HL-60 (cell line): Measurements from ENCODE around the gene NRXN3.

Experiments
- CTCF ChIP-seq: IDR thresholded peaks from one replicate; pipeline ENCODE4 v1.5.1; 2011; ENCODE audit warnings: low read length, control low read depth, inconsistent platforms; ENCODE audit not compliant: insufficient read depth
- GABPA ChIP-seq: IDR thresholded peaks from 2 replicates; pipeline ENCODE4 v1.6.1; 2012; ENCODE audit warnings: low read depth
- POLR2AphosphoS5 ChIP-seq: IDR thresholded peaks from 2 replicates; pipeline ENCODE4 v1.6.1; 2012; ENCODE audit warnings: low read depth
- REST ChIP-seq: IDR thresholded peaks from 2 replicates; pipeline ENCODE4 v1.6.1; 2012; ENCODE audit warnings: low read depth; ENCODE audit not compliant: insufficient replicate concordance
- SPI1 ChIP-seq: IDR thresholded peaks from 2 replicates; pipeline ENCODE4 v1.6.1; 2012; ENCODE audit warnings: low read depth, mild to moderate bottlenecking, borderline replicate concordance

DNA sequence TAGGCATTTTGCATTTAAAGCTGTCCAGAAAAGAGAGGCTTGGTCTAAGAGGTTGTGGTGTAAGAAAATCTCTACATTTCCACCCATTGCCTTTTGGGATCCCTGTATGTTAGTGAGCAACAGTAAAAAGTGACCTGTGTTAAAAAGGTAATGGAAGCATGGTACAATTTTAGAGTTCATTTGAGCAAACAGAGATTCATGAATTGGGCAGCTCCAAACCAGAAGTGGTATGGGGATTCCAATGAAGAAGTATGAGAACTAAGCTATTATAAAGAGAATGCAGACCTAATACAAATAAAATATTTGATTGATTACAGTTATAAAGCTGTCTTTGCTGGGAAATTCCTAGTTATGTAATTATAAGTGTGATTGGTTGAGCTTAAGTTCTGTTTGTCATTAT, 1134.1 kb downstream of the NRXN3 start:
- TF ChIP-seq CTCF (no peak), POLR2AphosphoS5 (no peak), GABPA (no peak), REST (no peak), SPI1 (no peak)
